ENCODE results near the gene CABLES1.

CABLES1 gene

GRCh38 chr18:23171581-23172156, 36.4 kb downstream of the CABLES1 start:
- no peak for DNase-seq

- DNase-seq, result no peak
These were observed 37.5 kb downstream of the CABLES1 start for GRCh38 chr18:23172591-23173380.

GRCh38 chr18:23173912-23174311, 38.6 kb downstream of the CABLES1 start:
- DNase-seq, result no peak

GRCh38 chr18:23176701-23177432, 41.6 kb downstream of the CABLES1 start:
- DNase-seq, result no peak

GRCh38 chr18:23177433-23178072, 42.3 kb downstream of the CABLES1 start:
- DNase-seq, result no peak

GRCh38 chr18:23178201-23178600, 42.9 kb downstream of the CABLES1 start:
- no peak for DNase-seq

GRCh38 chr18:23178661-23179081, 43.4 kb downstream of the CABLES1 start:
- DNase-seq, result no peak

- DNase-seq, result no peak
These were observed 44.1 kb downstream of the CABLES1 start for GRCh38 chr18:23179416-23179815.

- DNase-seq, result no peak
These were observed 46.3 kb downstream of the CABLES1 start for GRCh38 chr18:23181547-23181946.

- DNase-seq, result no peak
These were observed 47.3 kb downstream of the CABLES1 start for GRCh38 chr18:23182606-23183005.

GRCh38 chr18:23183411-23184150, 48.3 kb downstream of the CABLES1 start:
- no peak for DNase-seq

GRCh38 chr18:23186781-23187180, 51.5 kb downstream of the CABLES1 start:
- no peak for DNase-seq

- no peak for DNase-seq
These were observed 52.9 kb downstream of the CABLES1 start for GRCh38 chr18:23188068-23188760.

GRCh38 chr18:23189099-23189498, 53.8 kb downstream of the CABLES1 start:
- DNase-seq, result no peak

GRCh38 chr18:23189768-23190661, 54.7 kb downstream of the CABLES1 start:
- DNase-seq, result no peak

- no peak for DNase-seq
These were observed 55.9 kb downstream of the CABLES1 start for GRCh38 chr18:23191232-23191631.

GRCh38 chr18:23193742-23194141, 58.5 kb downstream of the CABLES1 start:
- no peak for DNase-seq

GRCh38 chr18:23194155-23194996, 59.1 kb downstream of the CABLES1 start:
- DNase-seq, result no peak

GRCh38 chr18:23194997-23195957, 60.0 kb downstream of the CABLES1 start:
- DNase-seq, result no peak
